ENCODE data around the gene SLFN12L.
"Not testable (repeated sequence)": the region's sequence is repeated elsewhere in the genome, so short reads cannot be mapped to it uniquely, and the experiment has no call there.

The SLFN12L gene

GRCh38 chr17:35537601-35538141, at the start of gene SLFN12L:
Gene SLFN12L, minus strand, starts transcription at chr17:35537678. Its CDS starts 15,314 bp downstream, at chr17:35522364.
- no peak for DNase-seq (ENCODE audit: low read depth in 2 of 2)

DNA sequence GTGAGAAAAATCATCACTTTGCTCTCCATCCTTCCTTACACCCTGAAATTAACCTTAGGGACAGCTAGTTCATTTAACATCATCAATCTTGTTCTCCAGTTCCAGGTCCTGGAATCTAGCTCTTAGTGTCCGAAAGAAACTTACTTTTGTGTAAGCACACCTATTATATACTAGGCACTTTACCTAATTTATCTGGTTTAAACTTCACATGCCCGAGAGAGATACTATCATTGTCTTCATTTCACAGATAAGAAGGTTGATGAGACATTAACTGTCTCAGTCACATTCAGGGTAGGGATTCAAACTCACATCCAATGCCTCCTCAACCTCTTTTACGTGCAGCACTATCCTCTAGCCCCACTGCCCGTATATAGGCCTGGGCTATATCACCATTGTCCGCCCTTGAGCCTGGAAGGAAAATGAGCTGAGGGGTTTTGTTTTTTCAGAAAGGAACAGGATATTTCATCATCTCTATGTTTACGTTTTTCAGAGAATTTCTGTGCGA, 49.1 kb upstream of the SLFN12L start:
- no peak for DNase-seq (ENCODE audit: low read depth in 2 of 2)

- DNase-seq (ENCODE audit: low read depth in 2 of 2) = no peak
Observed at GRCh38 chr17:35584061-35584460, 46.6 kb upstream of the SLFN12L start.

DNA sequence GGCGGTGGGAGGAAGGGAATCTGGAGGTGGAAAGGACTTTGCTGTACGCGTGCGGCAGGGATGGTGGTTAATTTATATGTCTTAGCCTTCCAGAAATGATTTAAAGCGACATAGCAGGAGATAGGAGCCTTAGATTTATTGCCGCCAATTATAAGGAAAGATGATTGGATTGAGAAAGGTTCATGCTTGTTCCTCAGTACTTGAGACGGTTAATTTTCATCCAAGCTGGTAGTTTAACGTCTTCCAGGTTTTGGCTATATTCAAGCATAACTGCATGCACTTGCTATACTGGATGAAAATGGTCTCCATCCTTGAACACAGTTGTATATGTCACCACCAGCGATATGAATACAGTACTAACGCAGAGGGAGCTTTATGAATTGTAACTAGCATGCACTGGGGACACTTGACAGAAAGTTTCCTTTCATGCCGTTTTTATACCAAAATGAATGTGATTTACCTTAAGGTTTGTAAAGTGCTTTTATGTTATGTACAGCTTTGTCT, 41.5 kb upstream of the SLFN12L start:
- no peak for DNase-seq (ENCODE audit: low read depth in 2 of 2)

DNA sequence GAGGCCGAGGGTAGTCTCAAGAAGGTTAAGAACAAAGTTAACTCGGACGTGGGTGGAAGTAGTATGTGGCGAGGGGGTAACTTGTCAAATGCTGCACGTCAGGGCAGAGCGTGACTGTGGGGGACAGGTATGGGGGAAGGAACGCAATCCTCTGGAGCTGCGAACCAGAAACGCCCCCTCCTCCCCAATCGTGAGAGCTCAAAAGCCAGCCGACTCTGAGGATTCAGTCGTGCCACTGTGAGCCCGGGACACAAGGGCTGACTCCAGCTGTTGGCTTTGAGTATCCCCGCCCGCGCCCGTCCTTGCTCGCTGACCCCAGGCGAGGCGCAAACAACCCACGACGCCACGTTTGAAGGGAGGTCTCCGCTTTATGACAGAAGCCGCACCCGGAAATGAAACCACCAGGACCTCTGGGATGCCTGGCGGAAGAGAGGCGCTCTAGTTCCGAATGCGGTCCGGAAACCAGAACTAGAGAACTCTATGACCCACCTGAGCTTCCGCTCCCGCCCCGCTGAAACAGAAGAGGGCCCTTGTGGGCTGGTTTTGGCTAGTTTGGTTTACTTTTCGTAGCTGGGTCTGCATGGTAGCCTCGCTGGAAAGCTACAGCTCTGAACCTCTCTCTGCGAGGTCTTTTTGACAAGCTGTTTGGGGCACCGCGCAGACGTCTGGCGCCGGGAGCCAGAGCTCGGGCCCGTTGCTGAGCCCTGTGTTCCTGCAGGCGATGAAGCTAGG, 40.9 kb upstream of the SLFN12L start, which contains the start of gene PEX12:
Gene PEX12, minus strand, starts transcription at position 375 of the 732 bp plus-strand sequence. CDS start 550 bp downstream, outside the sequence.
- DNase-seq (ENCODE audit: low read depth in 2 of 2) = peak; percentile 60 to 72

- DNase-seq (ENCODE audit: low read depth in 2 of 2) = no peak
Observed at GRCh38 chr17:35577830-35578196, 40.3 kb upstream of the SLFN12L start.

DNA sequence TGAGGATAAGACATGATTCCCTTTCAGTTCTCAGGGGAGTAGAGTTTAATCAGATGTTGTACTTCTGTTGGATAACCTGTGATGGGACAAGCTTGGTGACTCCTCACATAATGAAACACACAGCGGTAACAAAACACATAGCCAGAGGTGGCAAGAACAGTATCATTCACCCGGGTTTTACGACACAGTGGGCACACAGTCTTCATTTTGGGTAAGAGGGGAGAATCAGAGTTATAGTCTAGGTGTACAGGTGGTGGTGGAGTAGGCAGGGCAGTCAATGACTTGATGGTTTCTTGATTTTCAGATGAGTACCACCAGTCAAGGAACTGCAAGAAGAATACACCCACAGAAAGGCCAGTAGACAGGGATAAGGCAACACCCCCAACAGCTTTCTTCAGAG, 38.3 kb upstream of the SLFN12L start:
- DNase-seq (ENCODE audit: low read depth in 2 of 2) = no peak

- no peak for DNase-seq (ENCODE audit: low read depth in 2 of 2)
Observed at GRCh38 chr17:35569405-35569804, 31.9 kb upstream of the SLFN12L start.

- DNase-seq (ENCODE audit: low read depth in 2 of 2) = no peak
Observed at GRCh38 chr17:35568561-35568960, 31.1 kb upstream of the SLFN12L start.

- DNase-seq (ENCODE audit: low read depth in 2 of 2) = no peak
Observed at GRCh38 chr17:35566968-35567367, 29.5 kb upstream of the SLFN12L start.

DNA sequence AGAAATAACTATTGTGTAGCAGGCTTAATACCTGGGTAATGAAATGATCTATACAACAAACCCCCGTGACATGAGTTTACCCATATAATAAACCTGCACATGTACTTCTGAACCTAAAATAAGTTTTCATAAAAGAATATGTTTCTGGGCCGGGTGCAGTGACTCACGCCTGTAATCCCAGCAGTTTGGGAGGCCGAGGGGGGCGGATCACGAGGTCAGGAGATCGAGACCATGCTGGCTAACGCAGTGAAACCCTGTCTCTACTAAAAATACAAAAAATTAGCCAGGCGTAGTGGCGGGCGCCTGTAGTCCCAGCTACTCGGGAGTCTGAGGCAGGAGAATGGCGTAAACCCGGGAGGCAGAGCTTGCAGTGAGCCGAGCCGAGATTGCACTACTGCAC, 25.7 kb upstream of the SLFN12L start:
- DNase-seq (ENCODE audit: low read depth in 2 of 2) = not testable (repeated sequence)

GRCh38 chr17:35560703-35561102, 23.2 kb upstream of the SLFN12L start, which contains the start of gene SLFN14:
Gene SLFN14, minus strand, starts transcription at chr17:35560819. Its CDS starts 2,757 bp downstream, at chr17:35558062.
- DNase-seq (ENCODE audit: low read depth in 2 of 2) = no peak

- DNase-seq (ENCODE audit: low read depth in 2 of 2) = no peak
Observed at GRCh38 chr17:35559495-35560210, 22.2 kb upstream of the SLFN12L start.

DNA sequence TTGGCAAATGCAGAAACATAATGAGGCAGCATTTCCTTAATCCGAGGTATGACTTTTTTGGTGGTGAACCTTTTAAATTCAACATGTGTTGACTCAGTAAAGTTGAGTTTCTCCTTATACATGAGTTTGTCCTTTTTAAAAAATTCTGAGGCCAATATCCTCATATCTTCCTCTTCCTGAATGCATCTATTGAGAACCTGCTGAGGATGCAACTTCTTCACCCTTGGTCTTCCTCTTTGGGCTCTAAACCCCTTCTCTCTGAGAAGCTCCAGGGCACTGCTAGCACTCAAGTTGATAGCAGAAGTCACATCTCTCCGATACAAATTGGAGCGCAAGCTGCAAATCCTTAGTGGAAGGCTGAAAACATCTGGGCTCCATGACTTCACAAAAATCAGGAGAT, 19.9 kb upstream of the SLFN12L start:
- DNase-seq (ENCODE audit: low read depth in 2 of 2) = no peak

- no peak for DNase-seq (ENCODE audit: low read depth in 2 of 2)
Observed at GRCh38 chr17:35555691-35556090, 18.2 kb upstream of the SLFN12L start.

DNA sequence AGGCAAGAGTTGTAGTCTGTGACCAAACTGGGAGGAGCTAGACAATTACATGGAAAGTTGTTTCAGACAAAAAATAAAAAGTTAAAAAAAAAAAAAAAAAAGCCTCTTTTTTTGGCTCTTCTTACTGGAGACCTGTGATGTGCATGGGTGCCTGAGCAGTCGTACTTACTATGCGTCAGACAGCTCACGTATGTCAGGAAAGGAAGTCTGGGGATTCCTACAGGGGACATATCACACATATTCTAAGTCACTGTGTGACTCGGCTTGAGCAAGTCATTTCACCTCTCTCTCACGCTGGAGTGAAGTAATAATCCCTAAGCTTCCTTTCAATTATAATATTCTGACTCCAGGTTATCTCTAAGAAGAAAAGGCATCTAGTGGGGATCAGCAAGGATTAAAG, 17.2 kb upstream of the SLFN12L start:
- DNase-seq (ENCODE audit: low read depth in 2 of 2) = no peak

- no peak for DNase-seq (ENCODE audit: low read depth in 2 of 2)
Observed at GRCh38 chr17:35553310-35553709, 15.8 kb upstream of the SLFN12L start.

DNA sequence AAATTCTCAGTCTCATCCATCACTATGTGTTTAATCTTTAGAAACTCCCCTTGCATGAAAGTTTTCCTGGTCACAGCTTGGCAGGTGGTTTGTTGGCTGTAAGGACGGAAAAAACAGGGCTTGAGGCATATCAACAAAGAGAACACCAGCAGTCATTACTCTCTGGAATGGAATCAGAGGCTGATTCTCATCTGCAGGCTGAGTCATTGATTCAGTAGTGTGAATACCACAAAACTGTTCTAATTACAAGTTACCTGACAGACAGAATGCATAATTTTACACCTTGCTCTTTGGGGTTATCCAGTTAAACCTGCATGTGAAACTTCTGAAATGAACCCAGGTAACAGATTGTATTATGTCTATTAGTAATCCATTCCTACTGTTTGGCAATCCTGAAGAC, 11.5 kb upstream of the SLFN12L start:
- DNase-seq (ENCODE audit: low read depth in 2 of 2) = no peak

DNA sequence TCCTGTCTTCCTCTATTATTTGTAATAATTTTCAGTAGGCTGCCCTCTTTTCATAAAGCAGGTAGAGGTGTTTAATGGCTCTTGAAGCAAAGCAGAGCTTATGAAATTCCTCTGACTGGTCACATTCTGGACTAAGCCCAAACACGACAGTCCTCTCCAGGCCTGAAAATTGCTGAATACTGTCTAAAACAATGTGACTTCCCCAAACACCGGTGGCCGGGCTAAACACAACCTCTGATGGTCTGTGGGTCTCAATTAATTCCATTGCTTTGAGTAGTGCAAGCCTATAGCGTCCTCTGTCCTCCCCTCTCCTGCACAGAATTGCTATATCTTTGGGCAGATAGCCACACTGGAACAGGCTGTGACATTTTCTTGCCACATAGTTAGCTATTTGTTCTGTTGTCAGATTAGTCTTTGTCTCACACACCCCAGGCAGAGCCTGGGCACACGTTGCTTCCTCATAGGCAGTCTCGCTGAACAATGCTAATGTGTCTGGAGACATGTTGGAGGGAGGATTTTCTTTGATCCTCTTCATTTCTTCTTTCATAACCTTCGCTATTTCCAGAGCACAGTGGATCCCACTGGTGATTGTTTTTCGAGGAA, 10.8 kb upstream of the SLFN12L start:
- DNase-seq (ENCODE audit: low read depth in 2 of 2) = no peak

DNA sequence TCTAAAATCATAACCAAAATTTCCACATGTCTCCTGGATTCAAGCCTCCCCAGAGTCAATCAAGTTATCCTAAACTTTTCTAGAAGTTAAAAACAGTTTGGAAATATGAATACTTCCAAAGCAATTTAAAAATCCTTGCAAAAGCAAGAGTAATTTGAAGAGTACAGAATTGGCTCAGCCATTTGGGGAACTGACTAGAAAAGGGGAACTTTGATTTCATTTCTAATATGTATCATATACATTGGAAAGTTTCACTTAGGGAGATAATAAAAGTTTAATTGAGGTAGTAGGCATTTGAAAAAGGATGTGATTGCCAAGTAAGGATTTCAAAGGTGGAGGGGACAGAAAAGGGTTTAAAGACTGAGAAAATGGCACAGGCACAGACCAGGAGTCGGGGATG, 9.0 kb upstream of the SLFN12L start:
- no peak for DNase-seq (ENCODE audit: low read depth in 2 of 2)

DNA sequence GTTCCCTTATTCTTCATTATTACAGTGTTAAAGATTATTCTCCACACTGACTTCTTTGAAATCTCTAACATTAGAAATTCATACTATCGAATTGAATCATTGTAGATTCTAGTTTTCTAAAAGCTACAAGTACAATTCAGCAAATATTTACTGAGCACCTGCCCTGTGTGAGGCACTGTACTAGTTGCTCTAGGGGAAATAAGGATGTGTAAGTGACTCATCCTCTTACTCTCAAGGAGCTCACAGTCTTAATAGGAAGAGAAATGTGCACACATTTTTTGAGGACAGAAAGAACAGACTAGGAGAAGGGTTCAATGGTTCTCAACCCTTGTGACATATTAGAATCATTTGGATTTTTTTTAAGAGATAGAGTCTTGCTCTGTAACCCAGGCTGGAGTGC, 7.7 kb upstream of the SLFN12L start:
- DNase-seq (ENCODE audit: low read depth in 2 of 2) = no peak

DNA sequence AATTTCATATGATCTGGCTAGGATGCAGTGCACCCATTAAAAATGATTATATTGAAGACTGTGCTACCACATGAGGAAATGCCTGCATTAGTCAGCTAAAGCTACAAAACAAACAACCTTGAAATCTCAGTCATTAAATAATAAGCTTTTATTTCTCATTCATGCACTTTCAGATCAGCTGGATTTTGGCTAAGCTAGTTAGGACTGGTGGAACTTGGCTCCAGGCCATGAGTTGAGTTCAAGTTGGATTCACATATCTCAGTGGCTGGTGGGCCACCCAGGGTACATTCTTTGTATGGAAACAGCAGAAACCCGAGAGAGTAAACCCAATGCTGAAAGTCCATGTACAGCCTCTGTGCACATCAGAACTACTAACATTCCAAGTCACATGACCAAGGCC, 6.4 kb upstream of the SLFN12L start:
- no peak for DNase-seq (ENCODE audit: low read depth in 2 of 2)
